ENCODE data around the gene LRRC55.

Gene LRRC55

DNA sequence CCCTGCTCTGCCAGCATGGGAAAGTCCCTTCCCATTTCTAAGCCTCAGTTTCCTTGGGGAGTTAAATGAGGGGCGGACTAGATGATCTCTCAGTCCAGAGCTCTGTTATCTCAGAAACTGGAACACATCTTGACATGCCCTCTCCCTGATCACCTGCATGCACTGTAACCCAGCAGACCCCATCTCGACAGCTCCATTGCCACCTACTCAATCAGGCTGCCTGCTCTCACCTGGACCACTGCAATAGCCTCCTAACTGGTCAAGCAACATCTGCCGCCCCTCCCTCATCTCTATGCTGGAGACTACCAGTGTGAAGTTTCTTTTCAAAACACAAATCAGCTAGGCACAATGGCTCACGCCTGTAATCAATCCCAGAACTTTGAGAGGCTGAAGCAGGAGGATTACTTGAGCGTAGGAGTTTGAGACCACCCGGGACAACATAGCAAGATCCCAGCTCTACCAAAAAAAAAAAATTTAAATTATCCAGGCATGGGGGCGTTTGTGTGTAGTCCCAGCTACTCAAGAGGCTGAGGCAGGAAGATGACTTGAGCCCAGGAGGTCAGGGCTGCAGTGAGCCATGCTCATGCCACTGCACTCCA lies 22.2 kb downstream of the LRRC55 start:
- DNase-seq = no peak

DNA sequence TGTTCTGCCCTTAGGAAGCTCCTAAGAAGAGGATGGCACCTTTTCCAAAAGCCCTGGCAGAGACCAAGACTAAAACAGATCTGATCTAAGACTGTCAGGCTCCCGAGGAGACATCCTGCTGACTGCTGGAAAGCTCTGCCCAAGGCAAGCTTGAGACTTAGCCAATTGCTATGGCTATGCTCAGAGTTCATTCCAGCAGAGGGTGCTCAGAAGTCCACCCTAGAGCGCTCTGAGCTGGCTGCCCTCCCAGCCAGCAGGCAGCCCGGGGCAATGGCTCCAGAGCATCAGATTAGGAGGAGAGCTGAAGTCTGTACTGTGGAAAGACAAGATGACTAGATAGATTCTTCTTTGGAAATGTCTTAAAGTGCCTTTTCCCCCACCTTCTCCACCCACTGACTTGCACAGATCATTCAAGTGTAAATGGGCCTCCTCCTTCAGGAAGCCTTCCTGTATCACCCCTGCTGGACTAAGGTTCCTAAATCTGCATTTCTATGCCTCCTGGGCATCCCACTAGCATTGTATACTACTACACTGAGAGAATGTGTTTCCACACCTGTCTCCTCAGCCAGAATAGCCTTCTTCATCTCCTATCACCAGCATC lies 23.4 kb downstream of the LRRC55 start:
- no peak for DNase-seq

DNA sequence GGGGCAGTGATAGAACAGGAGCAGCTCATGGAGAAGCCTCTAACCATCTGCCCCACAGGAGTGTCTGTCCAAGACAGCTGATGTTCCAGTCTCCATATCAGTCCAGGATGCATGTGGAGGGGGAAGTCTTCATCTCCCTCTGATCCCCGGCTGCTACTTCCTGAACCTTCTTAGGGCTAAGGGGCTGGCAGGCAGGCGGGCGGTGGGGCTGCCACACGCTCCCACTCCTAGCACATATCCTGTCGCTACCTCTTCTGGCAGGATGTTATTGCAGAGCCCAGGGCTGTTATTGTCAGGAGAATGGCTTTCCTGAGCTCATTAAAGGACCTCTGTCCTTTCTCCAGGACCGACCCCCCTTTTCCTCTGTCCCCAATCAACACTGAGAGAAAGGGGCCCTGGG lies 25.4 kb downstream of the LRRC55 start:
- DNase-seq = no peak

DNA sequence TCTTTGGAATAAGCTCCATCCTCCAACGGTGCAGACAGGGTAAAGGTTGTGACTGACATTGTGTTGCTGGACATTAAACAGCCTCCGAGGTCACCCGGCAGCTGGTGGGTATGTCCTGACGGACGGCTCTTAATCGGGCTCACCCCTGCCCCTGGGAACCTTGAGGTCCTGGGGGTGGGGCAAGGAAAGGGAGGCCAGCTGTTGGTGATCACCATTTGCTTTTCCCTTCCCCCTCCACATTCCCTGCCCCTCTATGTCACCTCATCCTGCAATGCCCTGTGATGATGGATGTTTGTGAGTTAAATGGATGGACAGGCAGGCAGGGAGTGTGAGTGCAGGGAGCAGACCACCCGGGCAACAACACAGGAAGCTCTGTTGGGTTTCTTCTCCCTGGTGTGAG lies 29.0 kb downstream of the LRRC55 start:
- DNase-seq = no peak

DNA sequence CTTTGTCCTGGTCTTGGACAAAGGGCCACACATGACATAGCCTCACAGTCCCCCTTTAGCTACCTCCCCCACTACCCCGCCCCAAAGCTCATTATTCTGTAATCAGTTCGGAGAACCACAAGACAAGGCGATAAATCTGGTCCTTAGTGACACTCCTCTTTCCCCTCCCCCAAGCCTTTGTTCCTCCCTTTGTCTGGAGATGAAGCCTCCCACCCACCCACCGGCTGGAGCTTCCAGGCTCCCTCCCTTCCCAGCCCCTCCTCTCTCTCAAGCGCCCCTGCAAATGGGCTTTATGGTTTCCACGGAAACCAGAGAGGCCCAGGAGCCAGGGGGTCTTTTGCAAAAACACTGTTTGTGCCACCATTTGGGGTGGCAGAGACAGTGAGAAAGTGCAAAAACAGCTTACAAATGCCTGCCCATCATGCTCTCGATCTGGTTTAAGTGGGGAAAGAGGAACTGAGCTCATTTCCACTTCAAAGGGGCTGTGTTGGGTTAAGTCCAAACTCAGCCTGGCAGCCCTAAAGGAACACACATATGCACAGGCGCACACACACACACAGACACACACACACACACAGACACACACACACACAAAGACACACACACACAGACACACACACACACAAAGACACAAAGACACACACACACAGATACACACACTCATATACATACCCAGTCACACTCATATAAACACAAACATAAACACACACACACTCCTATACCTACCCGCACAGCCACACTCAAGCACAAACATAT lies 31.8 kb downstream of the LRRC55 start:
- DNase-seq = no peak

DNA sequence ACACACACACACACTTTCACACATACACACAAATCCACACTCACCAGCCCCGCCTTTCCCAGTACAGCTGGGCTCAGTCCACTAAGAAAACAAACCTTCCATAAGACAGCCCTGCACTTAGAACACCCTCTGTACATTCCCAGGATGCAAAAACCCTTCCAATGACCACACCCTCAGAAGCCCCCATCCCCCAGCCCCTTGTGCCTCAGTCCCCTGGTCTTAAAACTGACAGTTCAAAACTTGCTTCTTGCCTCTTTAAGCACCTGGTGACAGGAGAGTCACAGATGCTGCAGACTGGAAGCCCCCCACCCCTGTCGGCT lies 32.3 kb downstream of the LRRC55 start:
- no peak for DNase-seq

DNA sequence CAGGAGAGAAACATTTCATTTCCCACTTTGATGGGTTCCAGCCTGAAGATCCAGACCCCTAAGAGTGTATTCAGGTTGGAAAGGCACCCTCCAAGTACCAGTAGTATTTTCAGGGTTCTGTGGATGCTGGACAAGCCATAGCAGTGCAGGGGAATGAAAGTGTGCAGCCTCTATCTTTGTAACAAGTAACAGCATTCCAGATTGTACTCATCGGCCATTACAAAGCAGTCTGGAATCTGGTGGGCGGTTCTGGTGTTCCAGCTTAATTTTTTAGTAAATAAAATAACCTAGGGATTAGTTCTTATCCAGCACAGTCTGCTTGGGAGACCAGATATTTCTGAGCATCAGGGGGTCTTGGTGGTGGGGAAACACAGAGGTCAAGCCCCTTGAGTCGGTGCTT lies 32.7 kb downstream of the LRRC55 start:
- DNase-seq = no peak

DNA sequence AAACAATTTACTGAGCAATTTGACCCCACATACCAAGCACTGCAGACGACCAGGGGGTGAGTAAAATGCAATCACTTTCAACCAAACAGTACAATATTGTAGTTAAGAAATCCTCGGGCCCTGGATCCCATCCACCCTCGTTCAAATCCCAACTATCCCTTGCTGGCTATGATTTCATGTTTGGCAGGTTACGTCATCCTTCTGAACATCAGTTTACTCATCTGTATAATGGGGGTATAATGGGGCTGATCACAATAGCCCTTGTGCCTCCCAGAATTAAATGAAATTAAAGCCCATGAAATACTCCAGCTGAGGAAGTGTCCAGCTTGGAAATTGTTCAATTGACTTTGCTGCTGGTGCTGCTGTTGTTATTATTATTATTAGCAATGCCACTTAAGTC lies 34.7 kb downstream of the LRRC55 start:
- no peak for DNase-seq

DNA sequence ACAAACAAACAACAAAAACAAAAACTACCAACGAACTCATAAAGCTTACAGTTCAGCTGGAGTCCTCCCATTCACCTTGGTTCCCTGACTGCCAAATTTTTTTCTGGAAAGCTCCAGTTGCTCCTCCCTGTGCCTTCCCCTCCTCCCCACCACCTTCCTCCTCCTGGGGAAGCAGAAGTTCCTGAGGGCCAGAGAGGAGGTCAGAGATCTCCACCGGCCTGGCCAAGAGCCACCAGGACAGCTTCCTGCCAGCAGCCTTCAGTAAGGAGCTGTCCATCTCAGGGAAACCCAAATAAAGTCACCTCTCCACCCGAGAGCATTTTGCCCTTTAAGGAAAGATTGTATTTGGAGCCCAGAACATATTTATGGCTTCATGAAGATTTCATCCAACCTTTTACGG lies 35.3 kb downstream of the LRRC55 start:
- no peak for DNase-seq

DNA sequence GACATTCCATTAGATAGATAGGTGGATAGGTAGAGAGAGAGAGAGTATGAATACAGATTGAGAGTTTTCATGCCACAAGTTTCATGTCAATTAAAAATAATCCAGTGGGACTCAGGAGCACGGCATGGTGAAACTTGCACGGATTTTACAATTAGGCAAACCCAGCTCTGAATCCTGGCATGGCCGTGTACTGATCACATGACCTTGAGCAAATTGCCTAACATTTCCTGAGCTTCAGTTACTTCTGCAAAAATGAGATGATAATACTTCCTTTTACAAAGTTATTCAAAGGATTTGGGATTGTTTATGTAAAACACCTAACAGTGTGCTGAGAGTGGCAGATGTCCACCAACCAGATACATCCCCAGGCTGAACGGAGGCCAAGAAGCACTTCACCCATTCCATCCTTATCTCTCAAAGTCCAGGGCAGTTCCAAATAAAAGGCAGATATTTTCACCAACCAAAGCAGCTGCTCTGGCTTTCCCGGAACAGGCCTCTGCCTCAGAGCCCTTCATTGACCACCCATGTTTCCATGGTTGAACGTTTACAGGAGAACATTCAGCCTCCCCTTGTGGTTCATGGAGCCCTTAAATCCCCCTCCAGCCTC lies 37.4 kb downstream of the LRRC55 start:
- no peak for DNase-seq

DNA sequence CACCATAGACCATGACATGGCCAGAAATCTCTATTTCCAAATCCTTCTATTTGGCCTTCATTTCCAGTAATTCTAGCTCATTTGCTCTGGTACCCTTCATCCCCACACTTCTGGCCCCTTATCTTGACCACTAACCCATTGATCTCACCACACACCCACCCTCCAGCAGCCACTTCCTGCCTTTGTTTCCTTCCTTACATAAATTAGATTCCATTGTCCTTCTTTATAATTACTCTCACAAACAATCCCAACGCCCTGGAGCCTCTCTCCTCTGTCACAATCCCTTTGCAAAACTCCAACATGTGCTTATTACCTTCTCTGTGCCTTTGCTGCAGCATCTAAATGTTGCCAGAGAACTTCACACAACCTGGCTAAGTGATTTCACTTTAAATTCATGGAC lies 40.5 kb downstream of the LRRC55 start:
- DNase-seq = no peak

DNA sequence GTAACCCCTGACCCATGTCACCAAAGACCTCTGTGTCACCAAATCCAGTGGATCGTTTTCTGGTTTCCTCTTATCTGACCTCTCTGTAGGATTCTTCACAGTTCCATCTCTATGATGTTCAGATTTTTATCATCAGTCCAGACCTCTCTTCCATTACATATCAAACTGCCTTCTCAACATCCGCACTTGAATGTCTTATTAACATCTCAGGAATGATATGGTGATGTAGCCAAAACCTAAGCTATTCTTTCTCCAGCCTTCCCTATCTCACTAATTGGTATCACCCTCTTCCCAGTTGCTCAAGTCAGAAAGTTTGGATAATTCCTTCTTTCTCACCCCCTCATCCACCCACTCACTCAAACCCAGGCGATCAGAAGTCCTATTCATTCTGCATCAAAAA lies 41.8 kb downstream of the LRRC55 start:
- DNase-seq = no peak

DNA sequence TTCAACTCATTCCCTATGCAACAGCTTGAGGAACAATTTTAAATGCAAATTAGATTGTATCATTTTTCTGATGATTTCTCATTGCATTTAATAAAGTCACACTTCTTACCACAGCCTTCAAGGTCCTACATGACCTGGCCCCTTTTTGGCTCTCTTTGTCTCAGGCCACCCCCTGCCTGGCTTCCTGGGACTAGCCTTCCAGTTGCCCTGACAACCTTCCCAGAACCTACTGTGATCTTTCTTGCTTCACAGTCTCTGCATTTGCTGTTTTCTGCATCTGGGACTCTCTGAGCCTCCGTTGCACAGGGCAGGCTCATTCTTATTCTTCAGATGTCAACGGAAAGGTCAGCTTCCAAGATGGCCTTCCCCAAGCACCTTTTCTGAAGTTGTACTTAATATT lies 42.4 kb downstream of the LRRC55 start:
- no peak for DNase-seq

DNA sequence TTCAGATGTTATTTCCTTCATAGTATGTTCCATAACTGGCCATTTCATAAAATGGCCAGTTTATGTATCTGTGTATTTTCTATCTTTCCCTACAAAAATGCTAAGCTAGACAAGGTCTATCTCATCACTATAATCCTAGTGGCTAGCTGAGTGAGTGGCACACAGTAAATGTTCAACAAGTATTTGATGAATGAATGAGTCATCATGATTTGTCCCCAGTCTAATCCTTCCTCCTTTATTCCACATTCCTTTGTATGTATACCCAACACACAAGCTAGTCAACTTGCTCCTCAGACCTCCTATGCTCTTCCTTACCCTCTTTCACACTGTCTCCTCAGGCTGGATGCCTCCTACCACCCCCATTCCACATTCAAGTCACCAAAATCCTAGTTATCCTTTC lies 42.8 kb downstream of the LRRC55 start:
- DNase-seq = no peak

DNA sequence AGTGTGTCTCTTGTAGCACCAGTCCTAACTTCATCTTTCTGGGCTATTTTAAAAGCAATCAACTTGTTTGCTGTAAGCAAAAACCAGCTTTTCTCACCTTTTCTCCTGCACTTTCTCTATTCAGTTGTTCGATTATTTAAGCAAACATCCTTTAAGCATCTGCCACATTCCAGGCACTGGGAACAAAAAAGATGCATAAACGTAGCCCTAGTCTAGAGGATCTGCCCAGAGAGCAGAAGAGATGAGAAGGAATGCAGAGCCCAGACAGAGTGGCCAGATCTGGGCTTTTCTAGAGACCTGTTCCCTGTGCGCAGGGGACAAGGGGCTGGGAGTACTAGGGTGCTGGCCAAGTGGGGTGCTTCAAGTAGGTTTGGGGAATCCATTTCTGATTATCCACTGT lies 46.8 kb downstream of the LRRC55 start:
- no peak for DNase-seq

DNA sequence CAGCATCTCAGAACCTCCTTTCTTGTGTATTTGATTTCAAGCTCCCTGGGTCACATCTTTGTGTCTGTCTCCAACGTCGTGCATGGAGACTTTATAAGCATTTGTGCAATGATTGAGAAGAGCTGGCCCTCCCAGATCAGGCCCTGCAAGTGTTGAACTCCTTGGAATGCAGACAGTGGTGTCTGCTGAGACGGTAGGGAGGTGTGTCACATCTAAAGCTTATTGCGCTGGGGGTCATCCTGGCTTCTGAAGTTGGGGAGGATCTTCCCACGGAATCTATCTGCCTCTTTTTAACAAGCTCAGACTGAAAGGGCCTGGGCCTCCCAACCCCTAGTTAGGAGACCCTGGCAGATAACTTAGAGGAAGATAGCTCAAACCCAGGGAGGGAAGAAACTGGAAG lies 48.6 kb downstream of the LRRC55 start:
- DNase-seq = no peak

DNA sequence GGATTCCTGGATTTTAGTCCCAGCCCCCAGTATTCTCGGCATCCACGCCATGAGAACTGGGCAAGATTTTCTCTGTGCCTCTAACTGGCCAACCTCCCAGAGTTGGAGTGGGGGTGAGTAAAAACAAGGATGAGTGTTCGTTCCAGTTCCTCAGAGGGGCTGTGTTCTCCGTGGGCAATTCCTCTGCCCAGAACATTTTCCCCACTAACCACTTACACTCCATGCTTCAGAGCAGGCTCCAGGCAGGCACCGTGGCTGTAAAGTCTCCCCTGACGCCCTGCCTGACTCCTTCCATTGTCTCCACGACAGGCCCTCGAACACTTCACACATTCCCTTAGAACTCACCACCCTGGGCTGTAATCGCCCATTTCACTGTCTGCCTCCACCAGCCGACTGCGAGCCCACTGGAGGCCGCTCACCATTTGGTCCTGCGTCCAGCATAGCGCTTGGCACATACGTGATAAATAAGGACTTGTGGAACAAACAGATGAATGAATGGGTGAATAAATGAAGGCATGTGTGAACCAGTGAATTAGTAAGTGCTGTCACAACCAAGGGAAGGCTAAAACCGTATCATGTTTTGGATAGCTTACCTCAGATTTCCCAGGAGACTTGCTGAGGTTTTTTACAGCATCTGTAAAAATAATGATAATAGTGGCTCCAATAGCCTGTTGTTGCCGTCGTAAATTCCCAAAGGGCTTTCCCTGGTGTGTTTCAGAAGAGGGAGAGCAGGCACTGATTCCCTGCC lies 49.2 kb downstream of the LRRC55 start:
- DNase-seq = no peak

DNA sequence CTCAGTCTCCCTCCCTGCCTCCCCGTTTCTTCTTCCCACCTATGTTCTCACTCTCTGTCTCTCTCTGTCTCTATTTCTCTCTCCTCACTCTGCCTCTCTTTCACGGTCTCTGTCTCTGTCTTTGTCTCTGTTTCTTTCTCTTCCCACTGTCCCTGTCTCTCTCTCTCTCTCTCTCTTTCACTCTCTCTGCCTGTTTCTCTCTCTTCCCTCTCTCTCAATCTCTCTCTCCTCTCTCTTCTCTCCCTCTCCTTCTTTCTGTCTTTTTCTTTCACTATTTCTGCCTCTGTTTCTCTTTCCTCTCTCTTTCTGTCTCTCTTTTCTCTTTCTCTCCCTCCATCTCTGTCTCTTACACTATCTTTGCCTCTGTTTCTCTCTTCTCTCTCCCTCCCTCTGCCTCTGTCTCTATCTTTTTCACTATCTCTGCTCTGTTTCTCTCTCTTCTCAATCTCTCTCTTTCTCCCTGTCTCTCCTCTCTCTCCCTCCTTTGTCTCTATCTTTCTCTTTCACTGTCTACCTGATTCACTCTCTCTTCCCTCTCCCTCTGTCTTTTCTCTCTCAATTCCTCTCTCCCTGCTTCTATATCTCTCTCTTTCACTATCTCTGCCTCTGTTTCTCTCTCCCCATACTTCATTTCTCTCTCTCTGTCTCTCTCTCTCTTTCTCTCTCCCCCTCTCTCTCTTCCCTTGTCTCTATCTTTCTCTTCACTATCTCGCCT lies 49.9 kb downstream of the LRRC55 start:
- DNase-seq = no peak

DNA sequence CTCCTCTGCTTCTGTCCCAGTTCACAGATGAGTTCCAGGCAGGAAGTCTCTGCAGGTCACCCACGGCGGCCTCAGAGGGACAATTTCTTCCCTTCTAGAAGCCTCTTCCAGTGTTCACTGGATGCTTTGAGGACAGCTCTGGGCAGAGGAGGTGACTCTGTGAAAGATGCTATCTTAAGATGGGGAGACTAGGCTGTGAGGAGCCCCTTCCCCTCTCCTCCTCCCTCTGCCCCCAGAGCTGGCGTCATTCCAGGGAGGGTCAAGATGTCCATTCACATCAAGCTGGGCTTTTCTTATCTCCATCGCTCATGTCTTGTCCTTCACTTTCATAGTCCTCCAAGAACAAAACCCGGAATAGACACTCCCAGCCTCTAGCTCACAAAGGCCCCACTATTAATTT lies 51.9 kb downstream of the LRRC55 start:
- no peak for DNase-seq

DNA sequence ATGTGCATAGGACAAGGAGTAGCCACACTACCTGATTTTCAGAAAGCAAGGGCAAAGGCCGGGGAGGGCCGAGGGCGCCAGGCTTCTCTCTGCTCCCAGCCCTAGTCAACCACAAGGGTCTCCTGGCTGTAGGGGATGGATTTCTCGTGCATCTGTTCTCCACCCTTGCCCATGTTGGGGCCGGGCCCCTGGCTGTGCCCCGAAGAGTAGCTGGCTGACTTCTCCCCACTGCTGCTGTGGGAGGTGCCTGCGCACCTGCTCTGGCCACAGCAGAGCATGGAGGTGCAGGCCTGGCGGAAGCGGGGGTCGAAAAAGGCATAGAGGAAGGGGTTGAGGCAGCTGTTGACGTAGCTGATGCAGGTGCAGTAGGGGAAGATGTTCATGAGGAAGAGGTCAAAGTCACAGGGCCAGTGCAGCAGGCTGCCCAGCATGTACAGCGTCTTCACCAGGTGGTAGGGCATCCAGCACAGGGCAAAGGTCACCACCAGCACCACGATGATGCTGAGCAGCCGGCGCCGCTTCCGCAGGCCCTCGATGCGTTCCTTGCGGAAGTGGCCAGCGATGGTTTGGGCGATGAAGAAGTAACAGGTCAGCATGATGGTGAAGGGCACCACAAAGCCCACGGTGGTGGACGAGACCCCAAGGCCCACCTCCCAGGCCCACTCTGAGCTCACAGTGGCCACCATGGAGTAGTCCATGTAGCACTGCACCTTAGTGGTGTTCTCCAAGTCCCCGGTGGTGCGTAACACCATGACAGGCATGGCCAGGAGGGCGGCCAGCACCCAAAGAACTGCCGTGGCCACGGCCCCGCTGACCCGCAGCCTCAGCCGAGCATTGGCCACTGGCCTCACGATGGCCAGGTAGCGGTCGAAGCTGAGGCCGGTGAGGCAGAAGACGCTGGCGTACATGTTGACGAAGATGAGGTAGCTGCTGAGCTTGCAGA lies 54.3 kb downstream of the LRRC55 start:
- DNase-seq = no peak

DNA sequence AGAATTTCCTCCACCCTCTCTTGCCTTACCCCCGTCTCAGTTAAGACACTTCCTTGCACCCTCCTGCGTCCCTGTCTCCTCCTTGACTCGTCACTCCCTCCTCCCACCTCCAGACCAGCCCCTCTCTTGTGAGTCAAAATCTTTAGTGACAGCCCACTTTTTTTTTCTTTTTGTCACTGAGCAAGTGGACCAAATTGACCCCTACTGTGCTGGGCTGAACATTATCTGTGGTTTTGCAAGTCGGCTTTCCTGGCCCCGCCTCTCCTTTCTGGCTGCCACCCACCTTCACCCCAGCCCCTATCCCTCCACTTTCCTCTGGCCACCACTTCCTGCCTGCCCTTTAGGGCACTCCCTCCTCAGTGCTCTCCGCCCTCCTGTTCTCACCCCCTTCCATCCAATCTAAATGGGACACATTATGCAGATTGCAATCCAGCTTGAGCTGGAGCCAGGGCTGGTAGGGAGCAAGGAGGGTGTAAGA lies 55.5 kb downstream of the LRRC55 start, which contains the start of gene APLNR:
Gene APLNR (minus strand): TSS at position 47 of the 478 bp plus-strand sequence. CDS start 246 bp downstream, outside the sequence.
- no peak for DNase-seq
